GM21515 (cell line): Measurements from ENCODE around the gene COX19.

Experiments
- ATAC-seq: cut with Tn5 transposase; IDR thresholded peaks from one replicate; pipeline ENCODE4 v1.9.1; 2021; ENCODE audit not compliant: unreplicated experiment

Gene COX19, protein sequence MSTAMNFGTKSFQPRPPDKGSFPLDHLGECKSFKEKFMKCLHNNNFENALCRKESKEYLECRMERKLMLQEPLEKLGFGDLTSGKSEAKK

GRCh38 chr7:974820-975681 is at the start of gene COX19:
TSS of gene COX19 (minus strand) at chr7:975549. CDS start at chr7:975509, 40 bp downstream.
- ATAC-seq, result peak; percentile 80

DNA sequence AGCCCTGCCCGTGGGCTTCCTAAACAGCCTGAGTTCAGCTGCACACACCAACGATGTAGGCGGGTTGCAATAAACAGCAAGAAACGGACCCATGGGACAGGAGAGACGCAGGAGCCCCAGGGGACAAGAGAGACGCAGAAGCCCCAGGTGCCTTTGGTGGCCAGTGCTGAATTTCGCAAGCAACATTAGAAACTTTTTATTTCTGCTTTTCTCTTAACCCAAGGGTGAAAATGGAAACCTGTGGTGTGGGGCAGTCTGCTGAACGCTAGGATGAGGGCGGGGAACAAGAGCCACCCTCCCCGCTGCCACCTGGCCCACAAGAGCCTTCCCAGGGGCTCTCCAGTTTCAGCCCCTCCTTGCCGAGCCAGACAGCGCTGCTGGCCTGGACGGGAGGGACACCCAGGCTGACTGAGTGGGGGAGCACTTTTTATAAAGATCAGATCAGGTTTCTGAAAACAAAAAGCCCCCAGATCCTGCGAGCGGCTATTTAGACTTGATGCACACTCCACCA is 49.0 kb upstream of the COX19 start:
- peak; percentile 58 for ATAC-seq

- ATAC-seq, result no peak
Observed at GRCh38 chr7:1022801-1023465, 47.6 kb upstream of the COX19 start.

- no peak for ATAC-seq
Observed at GRCh38 chr7:1022356-1022755, 47.0 kb upstream of the COX19 start.

GRCh38 chr7:1021931-1022330 is 46.6 kb upstream of the COX19 start:
- ATAC-seq, result no peak

- ATAC-seq, result no peak
Observed at GRCh38 chr7:1021366-1021765, 46.0 kb upstream of the COX19 start.

DNA sequence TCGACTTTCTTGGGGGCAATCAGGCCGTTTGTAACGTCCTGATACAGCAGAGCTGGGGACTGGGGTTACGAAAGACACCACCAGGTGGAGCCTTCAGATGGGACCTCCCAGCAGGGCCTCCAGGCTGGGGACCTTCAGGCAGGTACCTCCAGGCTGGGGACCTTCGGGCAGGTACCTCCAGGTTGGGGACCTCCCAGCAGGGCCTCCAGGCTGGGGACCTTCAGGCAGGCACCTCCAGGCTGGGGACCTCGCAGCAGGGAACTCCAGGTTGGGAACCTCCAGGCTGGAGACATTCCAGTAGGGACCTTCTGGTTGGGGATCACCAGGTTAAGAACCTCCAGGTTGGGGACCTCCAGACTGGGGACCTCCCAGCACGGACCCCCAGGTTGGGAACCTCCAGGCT is 45.5 kb upstream of the COX19 start:
- no peak for ATAC-seq

GRCh38 chr7:1019789-1020610 is 44.7 kb upstream of the COX19 start:
- ATAC-seq, result no peak

DNA sequence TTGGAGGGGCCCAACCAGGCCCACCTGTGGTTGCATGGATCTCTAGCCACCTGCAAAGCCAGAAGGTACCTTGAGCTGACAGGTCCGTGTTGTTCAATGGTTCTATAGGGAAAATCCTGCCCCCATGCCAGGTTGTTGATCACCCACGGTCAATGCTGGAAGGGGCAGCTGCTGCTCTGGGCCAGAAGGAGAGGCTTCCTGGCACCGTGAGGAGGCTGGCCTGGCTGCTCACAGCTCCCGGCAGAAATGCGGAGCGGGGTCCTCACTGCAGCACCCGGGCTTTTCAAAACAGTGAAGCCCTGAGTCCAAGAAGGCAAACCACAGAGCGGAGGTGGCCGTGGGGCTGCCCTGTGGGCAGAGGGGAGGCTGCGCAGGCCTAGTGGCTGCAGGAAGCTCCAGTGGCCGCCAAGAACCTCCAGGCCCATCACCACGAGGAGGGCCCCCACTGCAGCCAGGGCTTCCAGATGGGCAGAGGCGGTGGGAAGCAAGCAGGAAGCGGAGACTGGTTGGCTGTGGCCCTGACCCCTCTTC is 44.0 kb upstream of the COX19 start:
- no peak for ATAC-seq

GRCh38 chr7:1018334-1018695 is 43.0 kb upstream of the COX19 start:
- ATAC-seq, result no peak

DNA sequence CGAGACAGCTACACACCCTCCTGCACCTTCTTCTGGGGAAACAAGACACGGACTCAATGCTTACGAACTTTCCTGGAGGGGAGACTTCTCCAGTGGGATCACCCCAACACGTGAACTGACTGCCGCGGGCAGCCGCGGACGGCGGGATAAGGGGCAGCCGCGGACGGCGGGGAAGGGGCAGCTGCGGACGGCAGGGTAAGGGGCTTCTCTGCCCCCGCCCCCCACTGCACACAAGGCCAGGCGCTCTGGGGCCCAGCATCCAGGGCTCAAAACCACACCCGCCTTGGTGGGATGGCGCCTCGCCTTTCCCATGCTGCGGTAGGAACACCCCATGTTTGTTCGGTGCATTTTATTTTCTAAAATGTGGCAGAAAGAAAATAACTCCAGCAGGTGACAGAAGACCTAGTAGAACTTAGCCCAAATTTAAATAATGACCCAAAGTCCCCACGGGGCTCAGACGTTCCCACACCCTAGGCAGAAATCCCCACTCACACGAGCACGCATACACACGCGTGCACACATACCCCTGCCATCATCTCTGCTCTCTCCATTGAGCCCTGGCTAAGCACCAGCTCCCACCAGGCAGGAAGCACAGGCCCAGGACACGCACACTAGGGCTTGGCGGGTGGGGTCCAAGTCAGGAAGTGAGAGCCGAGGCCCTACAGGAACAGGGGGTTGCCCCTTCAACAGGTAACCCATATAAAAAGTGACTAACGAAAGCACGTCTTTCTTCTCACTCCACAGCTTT is 42.4 kb upstream of the COX19 start:
- no peak for ATAC-seq

GRCh38 chr7:1016577-1017531 is 41.5 kb upstream of the COX19 start:
- no peak for ATAC-seq

DNA sequence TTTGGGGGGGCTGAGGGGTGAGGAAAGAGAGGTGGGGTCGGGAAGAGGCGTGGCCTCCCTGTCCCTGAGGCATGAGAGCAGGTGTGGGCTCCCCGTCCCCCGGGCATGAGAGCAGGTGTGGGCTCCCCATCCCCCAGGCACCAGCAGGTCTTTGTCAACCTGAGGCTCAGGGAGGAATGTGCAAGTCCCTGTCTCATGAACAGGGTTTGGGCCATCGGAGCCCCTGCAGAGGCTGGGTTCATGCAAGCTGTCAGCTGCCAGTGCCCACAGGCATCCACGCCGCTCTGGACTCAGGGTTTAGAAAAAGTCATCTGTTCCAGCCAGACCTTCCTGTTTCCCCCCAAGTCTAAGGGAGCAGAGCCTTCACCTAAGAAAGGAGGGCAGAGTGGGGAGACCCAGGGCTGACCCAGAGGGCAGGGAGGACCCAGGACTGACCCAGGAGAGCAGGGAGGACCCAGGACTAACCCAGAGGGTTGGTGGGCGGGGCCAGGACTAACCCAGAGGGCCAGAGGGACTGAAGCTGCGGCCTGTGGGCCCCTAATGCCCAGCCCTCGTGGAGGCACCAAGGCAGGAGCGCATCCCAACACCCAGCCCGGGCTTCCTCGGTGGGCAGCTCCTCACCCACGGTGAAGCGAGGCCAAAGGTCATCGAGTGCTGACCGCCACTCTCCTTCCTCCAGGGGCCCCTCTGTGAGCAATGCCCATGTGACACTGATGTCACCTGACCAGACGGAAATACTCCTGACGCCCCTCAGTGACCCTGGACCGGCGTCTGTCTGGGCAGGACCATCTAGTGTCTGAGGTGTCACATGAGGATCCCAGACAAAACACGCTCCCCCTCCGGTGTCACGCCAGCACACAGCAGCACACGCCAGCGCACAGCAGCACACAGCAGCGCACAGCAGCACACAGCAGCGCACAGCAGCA is 40.1 kb upstream of the COX19 start:
- ATAC-seq, result no peak

GRCh38 chr7:1014681-1015080 is 39.3 kb upstream of the COX19 start:
- no peak for ATAC-seq

DNA sequence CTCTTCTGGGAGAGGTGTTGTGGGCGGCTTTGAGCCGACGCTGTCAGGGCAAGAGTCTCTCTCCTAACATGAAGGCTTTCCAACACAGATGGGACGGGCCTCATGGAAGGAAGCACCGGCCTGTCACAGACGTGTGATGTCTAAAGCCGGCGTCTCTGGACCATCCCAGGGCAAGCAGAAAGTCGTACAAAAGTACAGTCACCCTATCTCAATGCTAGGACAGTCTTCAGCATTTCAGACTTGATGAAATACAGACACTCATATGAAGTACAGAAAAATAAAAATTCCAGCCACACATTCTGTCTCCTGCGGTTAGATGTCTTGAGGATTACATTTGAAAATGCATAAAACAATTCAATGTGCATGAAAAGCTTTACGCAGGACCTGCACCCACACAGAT is 38.2 kb upstream of the COX19 start:
- ATAC-seq, result no peak

DNA sequence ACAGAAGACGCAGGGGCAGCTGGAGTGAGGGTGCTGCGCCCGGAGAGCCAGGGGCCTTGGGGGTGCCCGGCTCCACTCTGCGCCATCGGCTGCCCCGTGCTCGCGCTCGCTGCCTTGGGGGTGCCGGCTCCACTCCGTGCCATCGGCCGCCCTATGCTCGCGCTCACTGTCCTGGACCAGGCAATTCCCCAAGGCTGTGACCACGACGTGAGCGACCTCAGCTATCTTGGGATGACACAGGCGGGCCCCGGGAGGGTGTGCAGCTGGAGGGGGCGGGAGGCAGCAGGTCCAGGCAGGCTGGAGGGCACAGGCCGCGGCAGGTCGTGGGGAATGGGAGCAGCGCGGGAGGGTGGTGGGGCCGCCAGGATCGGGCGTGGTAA is 37.4 kb upstream of the COX19 start:
- no peak for ATAC-seq

DNA sequence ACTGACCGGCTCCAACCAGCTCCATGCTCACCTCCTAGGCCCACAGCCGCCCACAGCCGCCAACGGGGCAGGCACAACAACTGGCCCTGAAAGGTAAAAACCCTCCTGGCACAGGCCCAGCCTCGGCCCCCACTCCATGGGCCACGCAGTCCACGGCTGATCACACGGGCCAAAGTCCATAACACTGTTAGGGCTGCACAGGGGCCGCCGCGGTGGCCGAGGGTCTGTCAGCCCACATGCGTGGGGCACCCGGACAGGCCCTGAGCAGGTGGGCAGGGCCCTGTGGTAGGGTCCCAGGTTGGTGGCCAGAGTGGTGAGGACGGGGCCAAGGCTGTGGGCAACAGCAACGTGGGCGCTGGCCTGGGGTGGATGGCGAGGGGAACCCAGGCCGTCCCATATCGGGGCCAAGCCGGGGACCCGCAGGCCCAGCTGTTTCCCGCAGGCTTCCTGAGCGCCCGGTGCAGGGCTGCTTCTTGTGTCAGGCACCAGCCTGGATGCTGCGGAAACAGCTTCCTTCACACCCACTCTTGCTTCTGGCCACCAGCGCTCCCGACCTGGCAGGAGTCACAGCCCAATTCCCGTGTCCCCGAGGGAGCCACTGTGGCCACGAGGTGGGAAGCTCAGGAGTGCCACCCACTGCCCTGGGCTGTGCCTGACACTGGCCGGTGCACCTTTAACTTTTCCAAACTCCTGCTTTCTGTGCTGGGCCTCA is 36.8 kb upstream of the COX19 start:
- no peak for ATAC-seq
